Central memory CD8-positive, alpha-beta T cell (primary cell): ENCODE data around the gene ST3GAL2.

Experiments used
- ATAC-seq: fragments of 150-1000 bp; cut with Tn5 transposase; replicated peaks from 2 replicates; pipeline ENCODE4 v1.10.0; 2022; ENCODE audit warnings: mild to moderate bottlenecking, moderate FRiP score, moderate number of reproducible peaks; ENCODE audit not compliant: poor library complexity, severe bottlenecking; ENCODE audit errors: extremely low read depth
- DNase-seq, 2 donors: peaks; one replicate each; pipeline ENCODE4 v3.0.0; 2021; ENCODE audit warnings: low spot score in 2 of 2
- H3K27ac Mint-ChIP-seq: one replicate; pipeline ENCODE4 v1.8.0; 2022; ENCODE audit warnings: low read depth, mild to moderate bottlenecking, moderate library complexity, mixed read lengths
- H3K27me3 Mint-ChIP-seq: one replicate; pipeline ENCODE4 v1.8.0; 2022; ENCODE audit warnings: mixed read lengths
- H3K36me3 Mint-ChIP-seq: one replicate; pipeline ENCODE4 v1.8.0; 2022; ENCODE audit warnings: mild to moderate bottlenecking, moderate library complexity, mixed read lengths; ENCODE audit not compliant: insufficient read depth
- H3K4me1 Mint-ChIP-seq: one replicate; pipeline ENCODE4 v1.8.0; 2022; ENCODE audit warnings: mixed read lengths
- H3K4me3 Mint-ChIP-seq: one replicate; pipeline ENCODE4 v1.8.0; 2022; ENCODE audit warnings: mild to moderate bottlenecking, moderate library complexity, mixed read lengths
- H3K9me3 Mint-ChIP-seq: one replicate; pipeline ENCODE4 v1.8.0; 2022; ENCODE audit warnings: mixed read lengths

Gene ST3GAL2

DNA sequence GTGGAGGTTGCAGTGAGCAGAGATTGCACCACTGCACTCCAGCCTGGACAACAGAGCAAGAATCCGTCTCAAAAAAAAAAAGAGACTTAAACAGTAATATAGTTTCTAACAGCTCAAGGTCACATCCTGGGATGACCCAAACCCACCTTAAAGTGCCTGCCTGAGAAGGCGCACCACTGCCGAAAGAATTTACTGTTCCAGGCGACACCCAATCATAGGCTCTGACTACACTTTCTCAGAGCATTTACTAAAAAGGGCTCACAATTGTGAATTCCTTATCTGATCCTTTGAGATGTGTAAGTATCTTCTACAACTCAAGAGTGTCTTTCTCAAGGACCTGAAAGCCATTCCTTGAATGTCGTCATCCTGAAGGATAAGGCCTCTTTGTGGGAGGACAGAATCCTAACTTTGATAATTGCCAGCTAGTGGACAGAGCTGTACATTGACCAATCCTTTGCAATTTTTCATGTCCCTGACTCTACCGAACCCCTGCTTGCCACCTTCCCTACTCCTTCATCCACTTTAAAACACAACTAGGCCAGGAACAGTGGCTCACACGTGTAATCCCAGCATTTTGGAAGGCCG is 2.6 kb upstream of the ST3GAL2 start:
- Mint-ChIP-seq H3K27ac (no peak overlapping the region), H3K4me1 (peaks cover 19% of the 10 kb centered on the region), H3K36me3 (peaks cover 4% of the 10 kb centered on the region), H3K9me3 (no peaks in the 10 kb centered on the region), H3K4me3 (no peak overlapping the region), H3K27me3 (no peaks in the 10 kb centered on the region)
- no peak for DNase-seq
- no peak for ATAC-seq

DNA sequence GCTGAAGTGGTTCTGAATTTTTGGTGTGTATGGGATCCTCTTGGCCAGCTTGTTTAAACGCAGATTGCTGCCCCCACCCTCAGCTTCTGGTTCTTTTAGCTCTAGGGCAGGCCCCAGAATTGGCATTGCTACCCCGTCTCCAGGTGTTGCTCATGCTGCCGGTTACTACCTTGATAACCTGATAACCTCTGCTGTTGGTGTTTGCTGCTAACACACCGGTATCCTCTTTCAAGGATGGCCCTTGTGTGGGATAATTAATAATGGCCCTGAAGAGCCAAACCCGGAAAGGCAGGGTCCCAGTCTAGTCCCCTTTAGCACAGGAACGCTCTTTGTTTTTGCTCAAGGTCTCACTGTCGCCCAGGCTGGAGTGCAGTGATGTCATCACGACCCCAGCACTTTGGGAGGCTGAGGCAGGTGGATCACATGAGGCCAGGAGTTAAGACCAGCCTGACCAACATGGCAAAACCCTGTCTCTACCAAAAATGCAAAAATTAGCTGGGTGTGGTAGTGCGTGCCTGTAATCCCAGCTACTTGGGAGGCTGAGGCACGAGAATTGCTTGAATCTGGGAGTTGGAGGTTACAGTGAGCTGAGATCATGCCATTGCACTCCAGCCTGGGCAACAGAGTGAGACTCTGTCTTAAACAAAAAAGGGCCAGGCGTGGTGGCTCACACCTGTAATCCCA is 1.3 kb upstream of the ST3GAL2 start:
- no peak for ATAC-seq
- no peak for DNase-seq
- Mint-ChIP-seq H3K4me3 (peak overlapping the region; percentile 98), H3K27me3 (no peaks in the 10 kb centered on the region), H3K27ac (no peak overlapping the region), H3K4me1 (peaks cover 22% of the 10 kb centered on the region), H3K36me3 (peaks cover 4% of the 10 kb centered on the region), H3K9me3 (no peaks in the 10 kb centered on the region)

DNA sequence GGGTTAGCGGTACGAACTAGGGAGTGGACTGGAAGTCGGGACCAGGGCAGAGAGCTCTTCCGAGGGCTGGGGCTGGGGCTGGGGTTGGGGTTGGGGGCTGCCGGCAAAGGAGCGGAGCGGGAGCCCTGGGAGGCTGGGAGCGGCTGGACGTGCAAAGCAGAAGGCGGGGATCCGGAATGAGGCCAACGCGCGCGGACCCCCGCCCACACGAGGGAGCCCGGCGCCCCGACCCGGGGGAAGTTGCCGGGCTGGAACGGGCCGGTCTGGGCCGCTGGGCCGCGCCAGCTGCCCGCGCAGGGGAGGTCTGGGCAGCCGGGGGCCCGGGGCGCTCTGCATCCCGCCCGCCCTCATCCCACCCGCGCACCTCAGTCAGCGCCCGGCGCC is 323 bp downstream of the ST3GAL2 start:
- Mint-ChIP-seq H3K36me3 (peaks cover 4% of the 10 kb centered on the region), H3K4me3 (peak overlapping the region; percentile 98), H3K9me3 (no peaks in the 10 kb centered on the region), H3K4me1 (peaks cover 28% of the 10 kb centered on the region), H3K27ac (peak overlapping the region; percentile 89), H3K27me3 (no peaks in the 10 kb centered on the region)
- DNase-seq (no peak), ATAC-seq (peak; percentile 7)

DNA sequence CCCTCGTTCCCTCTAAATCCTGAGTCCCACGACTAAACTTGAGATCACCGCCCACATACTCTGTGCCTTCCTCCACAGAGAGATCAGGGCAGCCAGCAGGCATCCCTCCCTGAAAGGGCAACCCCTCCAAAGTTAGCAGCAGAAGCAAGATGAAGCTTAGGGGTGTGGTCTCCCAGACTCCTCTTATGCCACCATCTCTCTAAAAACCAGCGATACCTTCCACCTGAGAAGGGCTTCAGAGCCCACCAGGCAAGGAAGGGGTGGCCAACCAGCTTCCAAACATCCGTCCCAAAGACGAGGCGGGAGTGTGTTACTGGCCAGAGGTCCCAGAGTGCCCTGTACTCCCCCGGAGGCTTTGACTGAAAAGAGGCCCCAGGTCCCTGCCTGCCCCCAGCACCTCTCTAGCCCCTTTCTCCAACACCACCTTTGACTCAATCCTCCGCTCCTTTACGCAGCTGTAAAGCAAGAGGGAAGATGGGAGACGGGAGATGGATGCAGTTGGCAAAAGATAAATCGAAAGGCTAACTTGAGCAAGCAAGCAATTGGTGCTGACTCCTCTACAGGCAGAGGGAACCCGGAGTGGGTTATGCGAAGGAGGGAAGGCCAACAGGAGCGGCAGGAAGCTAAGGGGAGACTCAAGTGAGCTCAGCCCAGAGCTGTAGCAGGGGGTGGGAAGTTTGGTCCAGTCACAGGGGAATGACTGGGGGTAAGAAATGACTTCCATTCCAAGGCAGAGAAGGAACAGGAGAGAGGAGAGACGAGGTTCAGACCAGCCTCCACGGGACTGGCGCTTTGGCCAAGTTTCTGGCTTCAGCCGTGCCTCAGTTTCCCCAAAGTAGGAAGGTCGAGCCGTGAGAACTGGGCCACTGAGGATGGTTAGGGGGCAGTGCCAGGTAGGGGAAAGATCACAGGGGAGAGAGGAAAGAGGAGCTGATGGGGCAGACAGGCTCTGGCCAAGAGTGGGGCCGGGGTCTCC is 1.0 kb downstream of the ST3GAL2 start:
- DNase-seq (no peak), ATAC-seq (no peak)
- H3K27ac Mint-ChIP-seq: peak overlapping the region; percentile 89
- H3K4me3 Mint-ChIP-seq: peak overlapping the region; percentile 98
- no peaks in the 10 kb centered on the region for H3K9me3 Mint-ChIP-seq
- peaks cover 4% of the 10 kb centered on the region for H3K36me3 Mint-ChIP-seq
- H3K4me1 Mint-ChIP-seq: peaks cover 36% of the 10 kb centered on the region
- H3K27me3 Mint-ChIP-seq: no peaks in the 10 kb centered on the region

DNA sequence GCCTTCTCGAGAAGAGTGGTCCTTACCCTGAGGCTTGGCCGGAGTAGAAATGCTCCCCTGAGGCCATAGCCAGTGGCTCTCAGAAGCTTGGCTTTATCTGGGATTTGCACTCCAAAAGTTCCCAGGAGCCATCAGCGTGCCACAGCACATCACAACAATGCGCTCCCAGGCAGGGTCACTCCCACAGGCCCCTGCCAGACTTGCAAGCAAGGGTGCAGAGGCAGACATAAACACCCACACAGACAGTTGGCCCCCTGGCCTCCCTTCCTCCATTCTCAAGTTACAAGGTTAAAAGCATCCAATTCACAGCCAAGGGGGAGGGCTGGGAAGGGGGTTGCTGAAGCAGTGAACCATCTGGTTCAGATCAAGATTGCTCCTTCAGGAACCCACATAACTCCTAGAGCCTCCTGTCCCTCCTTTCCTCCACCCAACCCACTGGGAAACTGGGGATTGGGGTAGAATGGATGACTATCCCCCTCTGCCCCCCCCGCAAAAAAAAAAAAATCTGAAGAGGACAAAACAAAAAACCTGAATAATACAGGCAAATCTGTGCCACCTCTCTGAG is 1.8 kb downstream of the ST3GAL2 start:
- Mint-ChIP-seq H3K36me3 (peaks cover 4% of the 10 kb centered on the region), H3K4me1 (peaks cover 41% of the 10 kb centered on the region), H3K27me3 (no peaks in the 10 kb centered on the region), H3K4me3 (peak overlapping the region; percentile 98), H3K27ac (peak overlapping the region; percentile 89), H3K9me3 (no peaks in the 10 kb centered on the region)
- no peak for ATAC-seq
- no peak for DNase-seq

DNA sequence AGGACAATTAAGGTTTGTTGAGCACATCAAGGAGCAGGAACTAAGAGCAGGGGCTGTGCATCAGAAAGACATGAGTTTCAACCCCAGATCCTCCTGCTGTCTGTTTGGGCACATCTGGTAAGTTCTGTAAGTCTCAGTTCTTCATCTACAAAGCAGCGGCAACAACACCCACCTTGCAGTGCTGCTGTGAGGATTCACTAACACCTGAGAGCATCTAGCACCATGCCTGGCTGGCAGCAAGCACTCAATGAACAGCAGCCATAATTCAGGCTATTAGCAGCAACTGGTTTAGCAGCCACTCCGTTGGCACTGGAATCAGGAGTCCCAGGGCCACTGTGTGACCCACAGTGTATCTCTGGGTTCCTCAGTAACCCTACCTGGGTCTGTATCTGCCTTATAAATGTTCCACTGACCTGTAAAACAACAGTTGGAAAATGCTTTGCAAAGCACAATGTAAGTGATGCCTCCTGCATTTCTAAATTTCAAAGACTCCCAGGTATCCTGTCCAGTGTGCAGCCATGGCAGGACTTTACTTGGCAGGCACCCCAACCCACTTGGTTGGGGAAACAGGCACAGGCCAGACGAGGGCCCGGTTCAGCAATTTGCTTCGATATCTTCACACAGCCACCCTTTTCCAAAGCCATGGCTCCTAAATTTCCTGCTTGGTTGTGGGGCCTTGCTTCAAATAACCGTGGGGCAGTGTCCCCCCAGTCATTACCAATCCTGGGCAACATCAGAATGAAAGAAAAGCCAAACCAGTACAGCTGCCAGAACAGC is 4.2 kb downstream of the ST3GAL2 start:
- peaks cover 54% of the 10 kb centered on the region for H3K4me1 Mint-ChIP-seq

DNA sequence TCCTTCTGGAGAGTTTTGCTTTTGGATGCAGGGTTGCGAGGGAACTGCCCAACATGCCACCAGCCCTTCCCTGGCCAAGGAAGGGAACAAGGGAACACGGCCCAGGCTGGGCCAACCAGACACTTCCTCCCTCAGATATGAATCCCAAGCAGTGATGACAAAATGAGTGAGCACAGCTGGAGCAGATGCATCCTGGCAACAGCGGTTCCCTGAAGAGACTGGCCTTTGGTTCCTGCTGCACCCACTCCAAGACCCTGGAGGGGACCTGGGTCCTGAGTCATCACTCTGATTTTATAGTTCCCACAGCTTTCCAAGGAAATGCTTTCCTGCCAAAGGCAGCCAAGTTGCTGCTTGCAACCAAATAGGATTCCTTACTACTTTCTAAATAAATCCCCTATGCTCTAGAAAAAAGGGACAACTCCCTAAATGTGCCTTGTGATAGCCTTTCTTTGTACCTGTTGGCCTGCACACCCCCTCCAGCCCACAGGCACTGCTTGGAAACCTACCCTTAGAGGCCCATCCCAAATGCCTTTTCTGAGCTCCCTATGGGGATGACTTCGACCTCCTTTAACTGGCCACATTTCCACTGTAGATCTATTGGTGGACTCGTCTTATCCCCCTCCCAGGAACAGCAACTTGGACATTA is 5.3 kb downstream of the ST3GAL2 start:
- DNase-seq (no peak), ATAC-seq (no peak)
- Mint-ChIP-seq H3K36me3 (peaks cover 4% of the 10 kb centered on the region), H3K27ac (peak overlapping the region; percentile 69), H3K4me3 (no peak overlapping the region), H3K4me1 (peaks cover 60% of the 10 kb centered on the region), H3K27me3 (no peaks in the 10 kb centered on the region), H3K9me3 (no peaks in the 10 kb centered on the region)

More for the DNA sequence above, 4.2 kb downstream of the ST3GAL2 start:
- Mint-ChIP-seq H3K27me3 (no peaks in the 10 kb centered on the region), H3K36me3 (peaks cover 4% of the 10 kb centered on the region), H3K4me3 (no peak overlapping the region), H3K9me3 (no peaks in the 10 kb centered on the region), H3K27ac (no peak overlapping the region)
- DNase-seq: no peak
- ATAC-seq: no peak

DNA sequence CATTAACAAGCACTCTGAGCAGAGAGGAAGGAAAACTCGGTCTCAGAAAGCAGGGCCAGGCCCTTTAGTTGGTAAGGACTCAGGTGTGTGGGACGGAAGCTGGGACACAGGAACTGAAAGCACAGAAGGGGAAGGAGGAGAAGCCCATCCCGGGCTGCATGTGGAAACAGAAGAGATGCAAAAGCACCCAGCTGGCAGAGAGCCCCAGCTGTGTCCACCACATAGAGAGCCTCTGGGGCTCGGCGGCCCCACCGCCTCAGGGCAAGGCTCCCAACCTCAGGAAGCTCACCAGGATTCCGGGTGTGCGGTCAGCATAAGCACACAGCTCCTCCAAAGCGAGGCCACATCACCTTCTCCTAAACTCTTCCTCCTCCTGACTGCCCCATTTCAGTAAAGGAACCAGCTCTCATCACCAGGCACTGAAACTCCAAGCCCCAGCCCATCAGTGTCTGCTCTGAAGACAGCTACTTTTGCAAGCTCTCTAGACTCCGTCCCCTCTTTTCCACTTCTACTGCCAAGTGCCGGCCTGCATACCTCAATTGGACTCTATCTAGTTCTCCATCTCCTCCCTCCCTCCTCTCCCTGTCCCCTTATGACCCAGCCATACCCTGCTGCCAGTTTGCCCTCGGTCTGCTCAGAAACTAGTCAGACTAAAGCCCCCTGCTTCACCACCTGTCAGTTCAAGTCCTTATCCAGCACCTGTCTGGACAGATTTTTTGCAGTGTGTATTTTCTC is 6.0 kb downstream of the ST3GAL2 start:
- H3K27ac Mint-ChIP-seq: peak overlapping the region; percentile 69
- H3K4me1 Mint-ChIP-seq: peaks cover 61% of the 10 kb centered on the region
- H3K9me3 Mint-ChIP-seq: no peaks in the 10 kb centered on the region
- H3K27me3 Mint-ChIP-seq: no peaks in the 10 kb centered on the region
- H3K4me3 Mint-ChIP-seq: no peak overlapping the region
- ATAC-seq: no peak
- no peak for DNase-seq
- peaks cover under 1% of the 10 kb centered on the region for H3K36me3 Mint-ChIP-seq

DNA sequence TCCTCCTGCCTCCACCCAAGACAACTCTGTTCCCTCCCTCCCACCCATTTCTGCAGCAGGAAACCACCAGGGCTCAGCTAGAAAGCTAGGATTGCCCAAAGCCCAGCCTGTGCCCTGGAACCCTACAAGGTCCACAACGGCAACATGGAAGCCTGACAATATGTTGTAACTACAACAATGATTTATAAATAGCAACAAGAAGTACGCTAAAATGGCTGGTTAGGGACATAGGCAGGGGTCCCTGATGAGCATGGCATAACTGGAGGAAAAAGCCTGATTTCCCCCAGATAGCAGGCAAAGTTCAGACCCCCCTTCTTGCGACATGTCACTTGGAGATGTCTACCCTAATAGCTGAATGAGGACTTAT is 6.6 kb downstream of the ST3GAL2 start:
- H3K9me3 Mint-ChIP-seq: no peaks in the 10 kb centered on the region
- H3K36me3 Mint-ChIP-seq: no peaks in the 10 kb centered on the region
- ATAC-seq (no peak), DNase-seq (no peak)
- no peak overlapping the region for H3K4me3 Mint-ChIP-seq
- H3K27me3 Mint-ChIP-seq: no peaks in the 10 kb centered on the region
- H3K27ac Mint-ChIP-seq: no peak overlapping the region
- peaks cover 61% of the 10 kb centered on the region for H3K4me1 Mint-ChIP-seq

DNA sequence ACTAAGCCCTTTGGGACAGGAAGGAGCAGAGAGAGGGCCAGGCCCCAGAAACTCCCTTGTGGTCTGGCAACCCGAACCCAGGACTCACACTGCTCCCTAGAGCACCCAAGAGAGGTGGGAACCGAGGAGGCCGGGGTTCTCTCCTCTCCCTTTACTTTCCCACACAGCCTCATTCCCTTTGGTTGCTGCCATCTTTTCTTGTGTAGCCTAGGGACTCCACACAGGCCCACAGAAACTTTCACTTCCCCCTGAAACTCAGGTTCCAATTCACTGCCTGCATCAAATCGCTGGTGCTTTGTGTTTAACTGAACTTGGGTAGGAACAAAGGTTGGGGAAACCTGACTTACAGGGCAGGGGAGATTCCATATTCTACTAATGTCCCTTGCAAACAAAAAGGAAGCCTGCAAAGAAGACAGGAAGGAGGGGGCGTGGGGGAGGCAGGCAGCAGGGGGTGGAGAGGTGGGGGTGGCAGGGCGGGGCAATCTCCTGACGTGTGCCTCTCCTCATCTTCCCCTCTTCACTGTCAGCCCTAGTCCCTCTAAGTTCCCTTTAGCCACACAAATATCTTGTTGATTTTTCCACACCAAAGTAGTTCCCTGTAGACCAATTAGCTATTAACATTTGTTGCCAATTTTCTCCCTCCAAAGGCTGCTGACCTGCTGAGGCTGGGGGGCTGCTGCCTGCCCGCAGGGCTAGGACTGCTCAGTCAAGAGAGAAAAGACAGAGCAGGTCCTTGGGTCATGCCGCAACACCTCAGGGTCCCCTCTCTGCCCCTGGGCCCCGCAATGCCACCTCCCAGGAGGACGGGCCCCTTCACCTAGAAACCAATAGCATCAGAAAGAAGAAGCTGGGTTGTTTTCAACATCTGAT is 8.0 kb downstream of the ST3GAL2 start:
- DNase-seq (peak in 1 of 2 donors; percentile 23), ATAC-seq (peak; percentile 63)
- H3K9me3 Mint-ChIP-seq: no peaks in the 10 kb centered on the region
- peak overlapping the region; percentile 81 for H3K27ac Mint-ChIP-seq
- H3K4me1 Mint-ChIP-seq: peaks cover 51% of the 10 kb centered on the region
- H3K27me3 Mint-ChIP-seq: no peaks in the 10 kb centered on the region
- peak overlapping the region; percentile 54 for H3K4me3 Mint-ChIP-seq
- no peaks in the 10 kb centered on the region for H3K36me3 Mint-ChIP-seq
